Loucy (cell line): Measurements from ENCODE around the gene IGF2BP2.

Experiments used
- H2AFZ ChIP-seq: fragments of 200-600 bp; sonication (generic); 2 replicates; pipeline ENCODE4 v1.6.0; 2016; ENCODE audit warnings: antibody characterized with exemption, mild to moderate bottlenecking, low read length, moderate library complexity
- H3F3A ChIP-seq: fragments of 200-600 bp; 2 replicates; pipeline ENCODE4 v1.6.0; 2016; ENCODE audit warnings: antibody characterized with exemption, low read depth, mild to moderate bottlenecking
- H3K27me3 ChIP-seq: fragments of 200-600 bp; sonication (generic); 2 replicates; pipeline ENCODE4 v1.6.1; 2014; ENCODE audit warnings: low read length, mild to moderate bottlenecking; ENCODE audit not compliant: insufficient read depth, poor library complexity, severe bottlenecking
- H3K36me3 ChIP-seq: fragments of 200-600 bp; sonication (generic); 2 replicates; pipeline ENCODE4 v1.6.1; 2016; ENCODE audit warnings: low read length; ENCODE audit not compliant: insufficient read depth
- H3K4me1 ChIP-seq: fragments of 200-600 bp; sonication (generic); 2 replicates; pipeline ENCODE4 v1.5.1; 2014; ENCODE audit warnings: low read length, mild to moderate bottlenecking; ENCODE audit not compliant: insufficient read depth, poor library complexity, severe bottlenecking
- H3K4me2 ChIP-seq: fragments of 200-600 bp; sonication (generic); 2 replicates; pipeline ENCODE4 v1.6.0; 2014; ENCODE audit warnings: antibody characterized with exemption, low read length, low read depth, mild to moderate bottlenecking; ENCODE audit not compliant: poor library complexity, severe bottlenecking
- H3K4me3 ChIP-seq: fragments of 200-600 bp; sonication (generic); 2 replicates; pipeline ENCODE4 v1.5.1; 2014; ENCODE audit warnings: low read length, mild to moderate bottlenecking, mixed read lengths; ENCODE audit not compliant: poor library complexity, severe bottlenecking
- H3K79me2 ChIP-seq: fragments of 200-600 bp; sonication (generic); 2 replicates; pipeline ENCODE4 v1.6.1; 2014; ENCODE audit warnings: low read length; ENCODE audit not compliant: insufficient read depth
- H3K9ac ChIP-seq: fragments of 200-600 bp; sonication (generic); 2 replicates; pipeline ENCODE4 v1.6.0; 2014; ENCODE audit warnings: mild to moderate bottlenecking, low read depth, low read length, moderate library complexity; ENCODE audit not compliant: poor library complexity, severe bottlenecking
- H3K9me2 ChIP-seq: fragments of 200-600 bp; sonication (generic); replicated peaks from 2 replicates; pipeline ENCODE4 v1.6.1; 2016; ENCODE audit warnings: low read depth, low read length, mixed read lengths
- H3K9me3 ChIP-seq: fragments of 200-600 bp; sonication (generic); 2 replicates; pipeline ENCODE4 v1.6.1; 2014; ENCODE audit warnings: mild to moderate bottlenecking, antibody characterized with exemption, low read length, low read depth; ENCODE audit not compliant: insufficient read depth
- H4K20me1 ChIP-seq: fragments of 200-600 bp; sonication (generic); 2 replicates; pipeline ENCODE4 v1.6.0; 2014; ENCODE audit warnings: antibody characterized with exemption, low read length, mild to moderate bottlenecking; ENCODE audit not compliant: insufficient read depth, poor library complexity, severe bottlenecking
- EZH2phosphoT487 ChIP-seq: fragments of 200-600 bp; IDR thresholded peaks from 2 replicates; pipeline ENCODE4 v1.6.1; 2018; ENCODE audit warnings: antibody characterized with exemption, mild to moderate bottlenecking, moderate library complexity, borderline replicate concordance
- TF ChIP-seq, protein P1 (sequence below): fragments of 200-600 bp; sonication (generic); conservative IDR thresholded peaks from 2 replicates; pipeline ENCODE4 v1.5.1; 2014; ENCODE audit warnings: mild to moderate bottlenecking, antibody characterized with exemption, low read length

IGF2BP2 gene

GRCh38 chr3:185722881-185723280 lies 102.0 kb downstream of the IGF2BP2 start:
- H3K4me3 ChIP-seq, result no peak overlapping the region
- H3K27me3 ChIP-seq, result no peaks in the 10 kb centered on the region
- H3K9ac ChIP-seq, result no peak overlapping the region
- no peaks in the 10 kb centered on the region for H3K36me3 ChIP-seq
- H3K4me1 ChIP-seq, result no peaks in the 10 kb centered on the region
- no peaks in the 10 kb centered on the region for H3K9me3 ChIP-seq
- H4K20me1 ChIP-seq, result no peaks in the 10 kb centered on the region
- H3K4me2 ChIP-seq, result no peak overlapping the region
- no peaks in the 10 kb centered on the region for H3K9me2 ChIP-seq
- no peaks in the 10 kb centered on the region for H3K79me2 ChIP-seq
- no peak overlapping the region for H2AFZ ChIP-seq
- no peaks in the 10 kb centered on the region for H3F3A ChIP-seq
- TF ChIP-seq EZH2phosphoT487, result no peak
- TF ChIP-seq, protein P1, sequence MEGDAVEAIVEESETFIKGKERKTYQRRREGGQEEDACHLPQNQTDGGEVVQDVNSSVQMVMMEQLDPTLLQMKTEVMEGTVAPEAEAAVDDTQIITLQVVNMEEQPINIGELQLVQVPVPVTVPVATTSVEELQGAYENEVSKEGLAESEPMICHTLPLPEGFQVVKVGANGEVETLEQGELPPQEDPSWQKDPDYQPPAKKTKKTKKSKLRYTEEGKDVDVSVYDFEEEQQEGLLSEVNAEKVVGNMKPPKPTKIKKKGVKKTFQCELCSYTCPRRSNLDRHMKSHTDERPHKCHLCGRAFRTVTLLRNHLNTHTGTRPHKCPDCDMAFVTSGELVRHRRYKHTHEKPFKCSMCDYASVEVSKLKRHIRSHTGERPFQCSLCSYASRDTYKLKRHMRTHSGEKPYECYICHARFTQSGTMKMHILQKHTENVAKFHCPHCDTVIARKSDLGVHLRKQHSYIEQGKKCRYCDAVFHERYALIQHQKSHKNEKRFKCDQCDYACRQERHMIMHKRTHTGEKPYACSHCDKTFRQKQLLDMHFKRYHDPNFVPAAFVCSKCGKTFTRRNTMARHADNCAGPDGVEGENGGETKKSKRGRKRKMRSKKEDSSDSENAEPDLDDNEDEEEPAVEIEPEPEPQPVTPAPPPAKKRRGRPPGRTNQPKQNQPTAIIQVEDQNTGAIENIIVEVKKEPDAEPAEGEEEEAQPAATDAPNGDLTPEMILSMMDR, result no peak

- Histone ChIP-seq H3K9ac (no peak overlapping the region), H3K9me3 (no peaks in the 10 kb centered on the region), H3K79me2 (no peaks in the 10 kb centered on the region), H3K4me3 (no peak overlapping the region), H3K27me3 (no peaks in the 10 kb centered on the region), H2AFZ (no peak overlapping the region), H3K4me2 (no peak overlapping the region), H4K20me1 (no peaks in the 10 kb centered on the region), H3K9me2 (no peaks in the 10 kb centered on the region), H3K36me3 (no peaks in the 10 kb centered on the region), H3F3A (no peaks in the 10 kb centered on the region), H3K4me1 (no peaks in the 10 kb centered on the region)
- TF ChIP-seq EZH2phosphoT487, result no peak
- TF ChIP-seq, protein P1, result no peak
Observed at GRCh38 chr3:185721970-185722369, 102.9 kb downstream of the IGF2BP2 start.

- TF ChIP-seq, protein P1, result no peak
- TF ChIP-seq EZH2phosphoT487, result no peak
- H3K9me2 ChIP-seq, result no peaks in the 10 kb centered on the region
- H3K79me2 ChIP-seq, result no peaks in the 10 kb centered on the region
- H4K20me1 ChIP-seq, result no peaks in the 10 kb centered on the region
- H3K36me3 ChIP-seq, result no peaks in the 10 kb centered on the region
- no peaks in the 10 kb centered on the region for H3K4me1 ChIP-seq
- H2AFZ ChIP-seq, result no peak overlapping the region
- H3K27me3 ChIP-seq, result no peaks in the 10 kb centered on the region
- H3K9me3 ChIP-seq, result no peaks in the 10 kb centered on the region
- H3K9ac ChIP-seq, result no peak overlapping the region
- no peak overlapping the region for H3K4me3 ChIP-seq
- no peaks in the 10 kb centered on the region for H3F3A ChIP-seq
- no peak overlapping the region for H3K4me2 ChIP-seq
Observed at GRCh38 chr3:185720326-185720725, 104.5 kb downstream of the IGF2BP2 start.
